Gastroesophageal sphincter (tissue), 4 donors: ENCODE data around the gene MXI1. TPM values are rescaled to one million over a fixed set of nuclear protein-coding genes. Genes with fewer than 3 reads are reported as not detected.

Experiments
- ATAC-seq: fragments of 150-250 bp; one replicate; pipeline ENCODE4 v1.9.1; 2016; ENCODE audit warnings: mild to moderate bottlenecking, moderate library complexity
- H3K27ac ChIP-seq, 4 donors: fragments of 200-600 bp; sonication (generic) in 3 of 4; 1 replicate in 3 of 4; 2 replicates in 1 of 4; pipeline ENCODE4 v1.5.1; 2016 to 2019
- H3K27me3 ChIP-seq: fragments of 200-600 bp; sonication (generic); one replicate; pipeline ENCODE4 v1.5.1; 2019
- H3K36me3 ChIP-seq, 2 donors: fragments of 200-600 bp; sonication (generic); one replicate each; pipeline ENCODE4 v1.5.1; 2019; ENCODE audit warnings: control low read depth in 1 of 2
- H3K4me1 ChIP-seq, 3 donors: fragments of 200-600 bp; sonication (generic); 1 replicate in 2 of 3; 2 replicates in 1 of 3; pipeline ENCODE4 v1.5.1; 2016 to 2019; ENCODE audit warnings: control low read depth in 2 of 3
- H3K4me3 ChIP-seq, 2 donors: fragments of 200-600 bp; sonication (generic); one replicate each; pipeline ENCODE4 v1.5.1; 2019; ENCODE audit warnings: mild to moderate bottlenecking in 1 of 2, moderate library complexity in 1 of 2
- H3K9me3 ChIP-seq, 3 donors: fragments of 200-600 bp; sonication (generic); one replicate each; pipeline ENCODE4 v1.5.1; 2017 to 2019; ENCODE audit warnings: control low read depth in 2 of 3
- CTCF ChIP-seq, 4 experiments: fragments of 200-600 bp in 2 of 4; fragments of 450-650 bp in 2 of 4; sonication (generic) in 1 of 4; IDR thresholded peaks; one replicate each; pipeline ENCODE4 v1.5.1; 2017 to 2019; ENCODE audit warnings: antibody characterized with exemption in 4 of 4, mild to moderate bottlenecking in 2 of 4, moderate library complexity in 2 of 4
- EP300 ChIP-seq: sonication (generic); formaldehyde crosslinking; IDR thresholded peaks from one replicate; pipeline ENCODE4 v1.6.1; 2017; ENCODE audit warnings: antibody characterized with exemption, mild to moderate bottlenecking
- POLR2A ChIP-seq, 2 donors: fragments of 450-650 bp; IDR thresholded peaks; one replicate each; pipeline ENCODE4 v1.6.1; 2017; ENCODE audit warnings: antibody characterized with exemption in 2 of 2, mild to moderate bottlenecking in 2 of 2, moderate library complexity in 1 of 2
- POLR2AphosphoS5 ChIP-seq: sonication (generic); formaldehyde crosslinking; IDR thresholded peaks from one replicate; pipeline ENCODE4 v1.6.1; 2017; ENCODE audit warnings: antibody characterized with exemption
- WGBS, 2 donors: methylation state at CpG; one replicate each; pipeline ENCODE4 v1.1.5; 2018; ENCODE audit warnings: low coverage in 1 of 2; 5-methylcytosine and 5-hydroxymethylcytosine counted together
- total RNA-seq, 4 donors: library from RNA; depleted of rRNA; stranded (reverse); fragments of >200 nt; gene quantifications; one replicate each; pipeline ENCODE4 v1.1.0, GENCODE V29; 2016

The MXI1 gene
- total RNA-seq, 4 donors from 2014 or later: 103 to 279 (median 218) TPM

GRCh38 chr10:110304394-110304779, 97.0 kb downstream of the MXI1 start:
- Histone ChIP-seq H3K4me1 (peaks cover 12 to 61% (median 21%) of the 10 kb centered on the region in 3 donors), H3K36me3 (peaks cover 6 to 38% of the 10 kb centered on the region in 2 donors), H3K27ac (peak overlapping the region; percentile 81 to 99 (median 93)), H3K9me3 (no peaks in the 10 kb centered on the region), H3K4me3 (peak overlapping the region; percentile 77 to 91), H3K27me3 (no peaks in the 10 kb centered on the region)
- ATAC-seq: peak; percentile 73
- no CpG with 5 or more reads among the region's 42 CpGs for WGBS, 2 donors
- TF ChIP-seq EP300 (no peak), POLR2AphosphoS5 (no peak), POLR2A (IDR thresholded peaks at IDR 0.05) (no peak), CTCF (IDR thresholded peaks at IDR 0.05) (peak in 2 of 4 experiments; percentile 23 to 29)

GRCh38 chr10:110304780-110305421, 97.5 kb downstream of the MXI1 start, which contains the start of gene SMNDC1:
Gene SMNDC1, minus strand, starts transcription at chr10:110304920. Its CDS starts 1,333 bp downstream, at chr10:110303587.
- H3K36me3 ChIP-seq: peaks cover 6 to 34% of the 10 kb centered on the region in 2 donors
- 0% methylated on average over 32 to 38 of the region's 42 CpGs for WGBS, 2 donors
- H3K9me3 ChIP-seq: no peaks in the 10 kb centered on the region
- H3K27ac ChIP-seq: peak within 1 kb of the TSS; percentile 81 to 99 (median 93)
- H3K27me3 ChIP-seq: no peaks in the 10 kb centered on the region
- peak within 1 kb of the TSS; percentile 77 to 91 for H3K4me3 ChIP-seq
- peak; percentile 95 for ATAC-seq
- peaks cover 12 to 56% (median 21%) of the 10 kb centered on the region in 3 donors for H3K4me1 ChIP-seq
- TF ChIP-seq POLR2A (IDR thresholded peaks at IDR 0.05) (peak; percentile 51 to 64), POLR2AphosphoS5 (peak; percentile 75), CTCF (IDR thresholded peaks at IDR 0.05) (no peak), EP300 (no peak)

GRCh38 chr10:110305767-110306451, 98.5 kb downstream of the MXI1 start:
- peak overlapping the region; percentile 81 to 99 (median 93) for H3K27ac ChIP-seq
- peak; percentile 40 for ATAC-seq
- 42 to 64% methylated on average over 6 to 17 of the region's 17 CpGs for WGBS, 2 donors
- H3K4me3 ChIP-seq: peak overlapping the region in 1 of 2 donors; percentile 7
- H3K9me3 ChIP-seq: no peaks in the 10 kb centered on the region
- H3K4me1 ChIP-seq: peaks cover 7 to 46% (median 16%) of the 10 kb centered on the region in 3 donors
- H3K36me3 ChIP-seq: peaks cover 6 to 25% of the 10 kb centered on the region in 2 donors
- TF ChIP-seq EP300 (no peak), POLR2AphosphoS5 (peak; percentile 44), POLR2A (IDR thresholded peaks at IDR 0.05) (no peak), CTCF (IDR thresholded peaks at IDR 0.05) (peak; percentile 26 to 82 (median 73))
- no peaks in the 10 kb centered on the region for H3K27me3 ChIP-seq

GRCh38 chr10:110306452-110306768, 99.0 kb downstream of the MXI1 start:
- Histone ChIP-seq H3K27ac (peak overlapping the region in 2 of 4 donors; percentile 92 to 99), H3K4me3 (no peak overlapping the region), H3K27me3 (no peaks in the 10 kb centered on the region), H3K36me3 (peaks cover 6 to 20% of the 10 kb centered on the region in 2 donors), H3K4me1 (peaks cover 7 to 42% (median 11%) of the 10 kb centered on the region in 3 donors), H3K9me3 (no peaks in the 10 kb centered on the region)
- no peak for ATAC-seq
- 0 to 15% methylated on average over 2 of the region's 2 CpGs for WGBS, 2 donors
- TF ChIP-seq POLR2AphosphoS5: no peak
- TF ChIP-seq POLR2A (IDR thresholded peaks at IDR 0.05): no peak
- TF ChIP-seq CTCF (IDR thresholded peaks at IDR 0.05): no peak
- no peak for TF ChIP-seq EP300
